RPMI8226 (cell line): Measurements from ENCODE around the gene ITIH5.
A peak's percentile ranks its signal among the peaks of the same experiment; 100 is the strongest.
"Not testable (repeated sequence)": the region's sequence is repeated elsewhere in the genome, so short reads cannot be mapped to it uniquely, and the experiment has no call there.

Source experiments
- DNase-seq: peaks from one replicate; pipeline ENCODE4 v3.0.0-alpha.2; 2015

ITIH5 gene

GRCh38 chr10:7687228-7687907 lies 20.6 kb upstream of the ITIH5 start:
- DNase-seq = peak; percentile 89

- no peak for DNase-seq
Observed at GRCh38 chr10:7686351-7687171, 19.8 kb upstream of the ITIH5 start.

- DNase-seq = not testable (repeated sequence)
Observed at GRCh38 chr10:7680078-7680477, 13.3 kb upstream of the ITIH5 start.

GRCh38 chr10:7679256-7679655 lies 12.5 kb upstream of the ITIH5 start:
- no peak for DNase-seq

- no peak for DNase-seq
Observed at GRCh38 chr10:7672341-7673134, 5.8 kb upstream of the ITIH5 start.

- no peak for DNase-seq
Observed at GRCh38 chr10:7670157-7670556, 3.4 kb upstream of the ITIH5 start.

- no peak for DNase-seq
Observed at GRCh38 chr10:7667262-7668141, 736 bp upstream of the ITIH5 start.

GRCh38 chr10:7665767-7666166 lies 999 bp downstream of the ITIH5 start:
- DNase-seq = no peak

- DNase-seq = no peak
Observed at GRCh38 chr10:7664707-7665106, 2.1 kb downstream of the ITIH5 start.

- no peak for DNase-seq
Observed at GRCh38 chr10:7662522-7662921, 4.2 kb downstream of the ITIH5 start.

GRCh38 chr10:7659560-7659959 lies 7.2 kb downstream of the ITIH5 start:
- DNase-seq = no peak

GRCh38 chr10:7657552-7657951 lies 9.2 kb downstream of the ITIH5 start:
- no peak for DNase-seq

GRCh38 chr10:7657079-7657478 lies 9.7 kb downstream of the ITIH5 start:
- DNase-seq = not testable (repeated sequence)

- DNase-seq = no peak
Observed at GRCh38 chr10:7651853-7652470, 14.8 kb downstream of the ITIH5 start.

GRCh38 chr10:7649673-7650300 lies 17.0 kb downstream of the ITIH5 start:
- DNase-seq = no peak

GRCh38 chr10:7647062-7647664 lies 19.6 kb downstream of the ITIH5 start:
- no peak for DNase-seq

- DNase-seq = no peak
Observed at GRCh38 chr10:7642491-7643011, 24.2 kb downstream of the ITIH5 start.

- no peak for DNase-seq
Observed at GRCh38 chr10:7635408-7636125, 31.2 kb downstream of the ITIH5 start.

GRCh38 chr10:7634142-7634894 lies 32.4 kb downstream of the ITIH5 start:
- DNase-seq = no peak
